Head of caudate nucleus (tissue), 42 donors: ENCODE measurements around the gene COL2A1.

Experiments used
- DNase-seq, 42 donors: peaks; one replicate each; pipeline versions ENCODE4 v3.0.0 to v3.0.0-alpha.2; 2020 to 2021; ENCODE audit warnings: mixed read lengths in 7 of 42
- intact Hi-C: fragments of 100-400 bp; cut with DNase I; formaldehyde crosslinking; loops from one replicate; pipeline ENCODE4 v1.15.0; 2022

Gene COL2A1

DNA sequence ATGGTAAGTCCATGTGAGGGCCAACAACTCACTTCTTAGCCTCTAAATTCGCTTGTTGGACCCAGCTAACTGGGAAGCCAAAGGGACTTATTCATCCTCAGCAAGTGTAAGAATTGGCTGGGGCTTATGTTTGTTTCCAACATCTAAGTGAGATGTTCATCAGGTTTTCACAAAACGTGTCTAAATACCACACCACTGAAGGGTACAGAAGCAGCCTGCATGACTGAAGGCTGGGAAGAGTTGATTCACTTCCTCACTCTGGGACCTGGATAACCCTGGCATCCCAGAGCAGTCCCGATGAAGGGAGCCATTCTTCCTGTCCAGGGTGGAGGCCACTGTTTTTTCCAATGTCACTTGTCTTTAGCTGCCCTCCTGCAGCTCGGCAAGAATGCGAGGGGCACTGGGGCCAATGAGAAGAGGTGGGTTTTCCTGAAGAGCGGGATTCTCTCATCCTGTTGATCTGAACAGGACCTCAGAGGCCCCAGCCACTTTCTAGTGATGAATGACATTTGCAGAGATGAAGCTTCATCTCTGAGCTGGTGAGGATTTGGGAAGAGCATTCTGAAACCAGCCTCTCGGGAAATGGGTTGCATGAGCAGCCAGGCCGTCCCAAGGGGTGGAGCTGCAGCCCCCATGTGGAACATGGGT, 12.2 kb upstream of the COL2A1 start:
- intact Hi-C loops: no loop called here
- no peak for DNase-seq

DNA sequence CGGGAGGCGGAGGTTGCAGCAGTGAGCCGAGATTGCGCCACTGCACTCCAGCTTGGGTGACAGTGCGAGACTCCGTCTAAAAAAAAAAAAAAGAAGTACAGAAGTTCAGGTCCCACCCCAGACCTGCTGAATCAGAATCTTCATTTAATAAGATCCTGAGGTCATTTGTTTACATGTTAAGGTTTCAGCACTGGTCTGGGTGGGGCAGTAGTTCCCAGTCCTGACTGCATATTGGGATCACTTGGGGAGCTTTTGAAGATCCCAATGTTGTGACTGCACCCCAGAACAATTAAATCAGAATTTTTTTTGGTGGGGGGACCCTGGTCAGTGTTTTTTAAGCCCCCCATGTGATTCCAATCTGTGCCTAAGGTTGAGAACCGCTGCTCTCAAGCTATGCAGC, 11.7 kb upstream of the COL2A1 start:
- intact Hi-C loops: no loop called here
- DNase-seq: no peak

DNA sequence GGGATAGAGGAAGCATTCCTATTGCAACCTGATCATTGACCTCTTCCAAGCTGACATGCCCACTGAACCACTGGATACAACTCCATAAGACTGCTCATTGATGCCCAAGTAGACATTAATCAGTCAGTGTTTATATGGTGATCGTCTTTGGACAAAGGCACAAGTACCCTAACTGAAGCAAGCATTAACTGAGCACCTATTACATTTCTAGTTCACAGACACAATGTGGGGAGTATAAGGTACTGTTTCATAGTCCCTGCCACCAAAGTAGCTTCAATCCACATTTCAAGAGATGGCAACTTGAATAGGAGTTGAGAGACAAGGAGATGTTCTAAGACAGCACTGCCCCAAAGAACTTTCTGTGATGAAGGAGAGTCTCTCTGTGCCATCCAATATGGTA, 10.9 kb upstream of the COL2A1 start:
- intact Hi-C loops: no loop called here
- DNase-seq: no peak

DNA sequence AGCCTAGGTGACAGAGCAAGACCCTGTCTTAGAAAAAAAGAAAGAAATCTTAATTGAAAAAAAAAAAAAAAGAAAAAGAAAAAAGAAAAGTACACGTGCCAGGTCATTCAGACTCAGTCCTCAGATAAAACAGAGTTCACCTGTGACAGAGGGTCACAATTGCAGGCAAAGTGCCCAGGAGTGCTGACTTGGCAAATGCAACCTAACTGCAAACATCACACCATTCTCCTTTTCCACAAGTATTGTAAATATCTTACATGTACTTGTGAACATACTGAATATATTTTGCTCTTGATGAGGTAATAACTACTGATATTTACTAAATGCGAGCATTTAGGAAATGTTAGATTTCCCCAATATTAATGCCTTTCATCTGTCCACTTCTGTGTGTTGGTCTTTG, 9.0 kb upstream of the COL2A1 start:
- intact Hi-C loops: no loop called here
- DNase-seq: no peak

DNA sequence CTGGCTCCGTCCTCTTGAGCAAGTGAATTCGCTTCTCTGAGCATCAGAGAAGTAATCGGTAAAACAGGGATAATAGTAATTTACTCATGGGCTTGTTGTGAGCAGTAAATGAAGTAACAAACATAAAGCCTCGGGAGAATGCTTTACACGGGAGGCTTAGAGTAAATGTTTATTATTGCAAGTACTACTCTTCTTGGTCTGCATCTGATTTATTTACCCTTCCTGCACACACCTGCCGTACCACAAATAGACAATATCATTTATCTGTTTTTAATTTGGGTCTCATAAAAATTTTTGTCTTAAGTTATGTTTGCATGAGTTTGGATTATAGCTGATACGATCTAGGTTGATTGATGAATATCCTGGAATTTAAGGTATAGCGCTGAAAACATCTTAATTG, 7.8 kb upstream of the COL2A1 start:
- intact Hi-C loops: no loop called here
- no peak for DNase-seq

DNA sequence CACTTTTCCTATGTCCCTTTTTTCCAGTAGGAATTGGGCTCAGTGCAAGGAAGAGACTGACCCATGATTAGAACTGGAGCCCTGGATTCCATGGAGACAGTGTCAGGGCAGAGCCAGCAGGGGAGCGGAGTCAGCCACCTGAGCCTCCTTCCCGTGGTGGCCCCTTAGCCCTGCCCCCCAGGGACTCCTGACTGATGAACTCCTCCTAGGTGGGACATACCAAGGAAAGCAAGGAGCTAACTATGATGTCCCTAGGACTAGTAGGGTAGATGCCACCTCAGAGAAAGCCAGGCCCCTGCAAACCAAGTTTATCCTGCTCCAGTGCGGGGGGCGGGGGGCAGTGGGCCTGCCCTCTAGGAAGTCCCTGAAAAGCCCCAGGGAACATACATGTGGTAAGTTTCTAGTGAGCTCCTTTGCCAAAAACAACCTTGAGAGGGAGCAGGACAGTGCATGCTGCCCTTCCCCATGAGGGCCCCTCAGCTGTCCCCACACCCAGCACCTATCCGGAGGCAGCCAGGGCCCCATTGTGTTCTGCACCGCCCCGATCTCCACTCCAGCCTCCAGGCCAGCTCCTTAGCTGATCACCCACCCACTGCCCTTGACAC, 6.2 kb upstream of the COL2A1 start:
- DNase-seq: no peak
- intact Hi-C loops: no loop called here

DNA sequence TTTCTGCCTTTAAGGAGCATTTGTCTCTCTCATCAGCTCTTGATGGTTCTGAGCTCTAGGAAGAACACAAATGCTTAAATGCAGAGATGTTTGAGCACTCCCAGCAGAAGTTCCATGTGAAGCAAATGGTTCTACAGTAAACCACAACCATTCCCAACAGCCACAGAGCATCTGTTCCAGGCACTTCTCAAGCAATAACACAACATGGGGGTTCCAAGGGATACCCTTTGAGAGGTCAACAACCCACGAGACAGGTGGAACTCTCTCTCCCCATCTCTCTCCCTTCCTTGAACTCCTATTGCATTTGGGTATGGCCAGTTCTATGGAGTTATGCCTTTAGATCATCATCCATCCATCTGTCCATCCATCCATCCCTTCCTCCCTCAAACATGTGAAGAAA, 5.2 kb upstream of the COL2A1 start:
- intact Hi-C loops: no loop called here
- no peak for DNase-seq

DNA sequence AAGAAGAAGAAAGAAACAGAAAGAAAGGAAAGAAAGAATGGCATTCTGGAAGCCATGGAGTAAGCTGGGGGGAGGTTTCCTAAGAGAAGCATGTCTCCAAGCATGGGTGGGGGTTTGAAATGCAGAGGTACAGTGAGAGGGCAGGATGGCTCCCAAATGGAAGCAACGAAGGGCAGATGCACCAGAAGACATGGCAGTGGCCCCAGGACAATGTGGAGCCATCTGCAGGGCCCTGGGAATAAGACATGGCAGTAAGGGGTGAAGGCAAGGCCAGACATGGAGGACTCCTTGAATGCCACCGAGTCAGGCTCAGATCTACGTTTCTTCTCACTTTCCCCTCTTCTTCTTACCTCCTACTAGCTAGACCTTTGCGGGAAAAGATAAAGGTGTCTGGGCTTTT, 4.7 kb upstream of the COL2A1 start:
- intact Hi-C loops: no loop called here
- no peak for DNase-seq

DNA sequence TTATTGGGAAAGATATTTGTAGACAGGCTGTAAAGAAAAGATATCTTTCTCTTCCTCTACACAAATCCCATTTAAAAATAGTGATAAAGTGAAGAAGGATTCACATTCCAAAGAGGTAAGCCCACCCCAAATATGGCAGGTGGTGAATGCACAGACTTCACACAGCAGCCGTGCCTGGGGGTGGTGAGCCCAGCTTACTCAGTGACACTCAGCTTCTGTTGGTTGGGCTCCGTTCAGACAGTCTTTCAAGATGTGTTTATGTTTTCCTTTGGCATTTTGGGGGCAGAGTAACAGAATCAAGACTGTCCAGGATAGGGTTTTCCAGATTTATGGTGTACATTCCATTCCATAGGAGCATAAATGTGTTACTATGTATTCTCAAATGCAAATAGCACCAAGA, 4.1 kb upstream of the COL2A1 start:
- intact Hi-C loops: no loop called here
- no peak for DNase-seq

DNA sequence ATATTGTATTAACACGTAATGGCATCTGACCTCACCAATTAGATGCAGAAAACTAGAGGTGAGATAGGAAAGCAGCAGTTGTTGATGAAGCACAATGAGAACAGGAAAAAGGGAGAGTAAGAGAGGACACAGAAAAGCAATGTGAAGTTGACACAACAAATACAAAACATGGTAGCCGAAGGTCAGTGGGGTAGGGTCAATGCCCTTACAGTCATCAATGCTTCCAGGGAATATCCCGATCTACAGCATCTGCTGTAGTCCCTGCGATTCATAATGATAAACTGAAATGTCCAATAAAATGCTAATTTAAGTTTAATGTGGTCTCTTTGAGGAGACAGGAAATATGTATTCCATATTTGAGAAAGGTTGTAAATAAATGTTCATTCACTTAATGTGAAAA, 2.9 kb upstream of the COL2A1 start:
- DNase-seq: no peak
- intact Hi-C loops: no loop called here

DNA sequence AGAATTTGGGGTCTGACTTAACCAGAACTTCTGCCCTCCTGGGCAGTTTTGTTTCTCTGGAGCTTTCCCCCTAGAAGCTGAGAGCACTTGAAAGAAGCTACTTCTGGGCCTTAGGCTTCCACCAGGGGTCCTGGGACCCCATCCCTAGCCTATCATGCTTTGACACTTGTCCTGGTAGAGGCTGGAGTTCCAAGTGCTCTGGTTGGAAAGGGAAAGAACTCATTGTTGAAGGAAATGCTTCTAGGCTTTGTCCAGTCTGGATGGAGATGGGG, 1.4 kb upstream of the COL2A1 start:
- intact Hi-C loops: no loop called here
- DNase-seq: no peak

DNA sequence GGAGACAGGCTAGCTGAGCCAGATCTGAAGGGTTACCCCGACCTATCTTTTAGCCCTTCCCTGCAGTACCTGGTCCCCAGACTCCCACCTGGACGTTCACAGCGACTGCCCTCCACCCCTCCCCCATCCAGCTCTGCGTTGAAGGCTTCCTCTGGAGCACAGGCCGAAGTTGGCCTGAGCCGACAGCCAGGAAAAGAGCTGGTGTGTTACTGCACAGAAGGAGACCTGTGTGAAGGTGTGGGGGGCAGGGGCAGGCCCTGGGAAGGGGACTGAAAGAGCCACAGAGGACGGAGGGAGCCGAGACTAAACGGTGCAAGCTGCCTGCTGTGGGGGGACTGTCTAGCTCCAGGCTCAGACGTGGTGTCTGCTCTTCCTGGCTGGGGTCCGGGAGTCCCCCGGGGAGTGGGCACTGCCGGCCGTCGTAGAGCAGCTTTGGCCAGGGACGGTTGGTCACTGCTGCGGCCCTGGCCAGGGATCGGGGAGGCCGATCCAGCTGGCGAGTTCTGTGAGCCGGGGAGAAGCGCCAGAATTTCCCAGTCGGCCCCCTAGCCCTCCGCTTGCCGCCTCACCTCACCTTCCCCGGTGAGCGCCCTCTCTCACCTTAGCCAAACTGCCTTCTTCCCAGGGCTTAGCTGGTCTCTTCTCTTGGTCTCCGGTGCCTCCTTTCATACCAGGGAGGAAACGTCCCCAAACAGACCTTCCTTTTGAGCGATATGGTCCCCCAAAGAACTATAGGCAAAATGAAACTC, 899 bp upstream of the COL2A1 start:
- intact Hi-C loops: no loop called here
- no peak for DNase-seq

DNA sequence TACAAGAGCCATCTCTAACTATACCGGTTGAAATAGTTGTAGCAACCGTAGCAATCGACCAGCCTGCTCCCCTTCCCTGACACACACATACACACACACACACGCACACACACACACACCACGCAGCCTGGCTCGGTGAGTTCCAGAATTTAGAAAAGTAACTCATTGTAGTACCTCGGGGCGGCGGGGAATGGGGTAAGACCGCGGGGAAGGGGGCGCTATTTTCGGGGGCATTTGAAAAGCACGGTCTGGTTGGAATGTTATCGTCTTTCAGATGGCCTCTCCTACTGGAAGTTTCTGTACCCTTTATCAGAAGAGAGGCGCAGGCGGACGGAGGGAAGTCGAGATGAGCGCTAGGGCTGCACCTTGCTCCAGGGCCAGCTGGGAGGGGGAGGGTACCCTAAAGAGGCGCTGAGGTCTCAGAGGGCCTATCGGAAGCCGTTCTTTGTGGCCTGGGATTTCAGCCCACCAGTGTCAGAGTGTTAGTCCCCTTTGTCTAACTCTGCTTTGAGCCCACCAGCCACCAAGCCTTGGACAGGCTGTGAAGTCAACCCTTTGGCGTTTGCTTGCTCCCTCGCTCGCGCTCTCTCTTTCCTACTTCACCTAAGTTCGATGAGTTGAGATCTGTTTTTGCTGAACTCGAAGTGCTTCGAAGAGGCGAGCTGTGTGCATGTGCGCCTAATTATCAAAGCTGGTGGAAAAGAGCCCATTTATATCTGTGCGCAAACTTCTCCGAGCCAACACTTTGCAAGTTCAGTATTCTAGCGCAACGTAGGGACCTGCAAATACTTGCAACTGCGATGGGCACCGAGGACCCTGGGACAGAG, 837 bp downstream of the COL2A1 start:
- DNase-seq: peak in 1 of 42 donors; percentile 20
- intact Hi-C loops: no loop called here

DNA sequence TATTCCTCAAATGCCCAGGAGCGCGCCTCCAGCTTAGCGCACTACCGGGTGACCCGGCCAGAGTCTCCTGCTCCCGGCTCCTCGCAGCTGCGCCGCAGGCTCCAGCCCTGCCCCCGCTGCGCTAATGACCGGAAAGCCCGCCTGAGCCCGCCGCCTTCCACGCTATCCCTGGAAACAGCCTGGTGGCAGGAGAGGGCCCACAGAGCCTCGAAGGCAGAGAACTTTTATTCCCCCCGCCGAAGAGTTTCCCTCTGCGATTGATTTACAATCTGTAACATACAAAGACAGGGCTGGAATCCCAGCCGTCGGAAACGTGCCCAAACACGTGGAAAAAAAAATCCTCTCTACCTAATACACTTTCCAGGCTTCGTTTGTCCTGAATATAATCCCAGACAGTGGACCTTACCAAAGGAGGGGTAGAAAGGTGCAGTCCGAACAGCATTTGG, 1.5 kb downstream of the COL2A1 start:
- peak in 1 of 42 donors; percentile 32 for DNase-seq
- intact Hi-C loops: no loop called here

DNA sequence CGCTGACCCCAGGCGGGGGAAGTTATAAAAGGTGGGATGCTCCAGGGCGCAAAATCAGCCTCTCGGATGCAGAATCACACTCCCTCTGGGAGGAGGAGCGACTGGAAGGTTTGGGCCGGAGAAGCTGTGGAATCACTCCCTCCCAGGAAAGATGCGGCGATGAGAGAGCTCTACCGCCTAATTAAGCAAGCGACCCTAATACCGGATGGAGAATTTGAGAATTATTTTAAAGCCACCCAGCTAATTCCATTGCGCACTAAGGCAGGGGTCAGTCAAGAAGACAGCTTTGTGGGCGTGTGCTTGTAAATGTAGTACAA, 1.9 kb downstream of the COL2A1 start:
- intact Hi-C loops: no loop called here
- DNase-seq: peak in 1 of 42 donors; percentile 23

DNA sequence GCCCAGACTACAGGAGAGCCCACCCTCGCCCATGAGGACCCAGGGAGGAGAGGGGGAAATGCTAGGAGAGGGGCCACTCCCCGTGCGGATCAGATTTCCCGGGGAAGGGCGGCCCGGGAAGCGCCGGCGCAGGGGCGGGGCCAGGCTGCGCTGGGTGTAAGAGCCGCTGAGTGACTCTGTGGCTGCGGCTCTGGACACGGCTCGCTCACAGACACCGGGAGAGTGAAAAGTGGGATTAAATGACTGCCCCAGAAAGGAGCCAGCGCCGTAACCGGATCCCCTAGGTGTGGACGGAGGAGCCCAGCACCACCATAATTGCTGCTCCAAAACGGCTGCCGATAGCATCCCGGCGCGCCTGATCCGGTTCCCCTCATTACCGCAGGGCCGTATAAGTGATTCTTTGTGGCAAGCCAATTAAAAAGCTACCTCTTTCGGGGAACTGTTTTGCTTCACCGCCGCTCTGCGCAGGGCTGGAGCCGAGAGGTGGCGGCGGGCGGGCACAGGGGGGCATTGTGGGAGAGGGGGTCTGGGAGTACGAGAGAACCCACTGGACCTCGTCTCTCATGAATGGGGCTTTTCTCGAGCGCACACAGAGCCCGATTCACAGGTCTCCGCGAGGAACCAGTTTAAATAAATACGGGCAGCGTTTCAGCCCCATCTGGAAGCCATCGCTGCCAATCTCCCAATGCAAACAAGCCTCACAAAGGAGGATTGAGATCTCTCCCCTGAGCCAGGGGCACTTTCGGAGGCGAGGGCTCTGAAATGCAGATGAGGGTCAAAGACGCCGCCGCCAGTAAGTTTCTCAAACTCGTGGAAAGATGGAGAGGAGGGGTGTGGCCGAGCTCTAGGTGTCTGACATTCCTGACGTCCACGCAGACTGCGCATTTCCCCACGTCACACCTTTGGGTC, 2.5 kb downstream of the COL2A1 start:
- intact Hi-C loops: no loop called here

DNA sequence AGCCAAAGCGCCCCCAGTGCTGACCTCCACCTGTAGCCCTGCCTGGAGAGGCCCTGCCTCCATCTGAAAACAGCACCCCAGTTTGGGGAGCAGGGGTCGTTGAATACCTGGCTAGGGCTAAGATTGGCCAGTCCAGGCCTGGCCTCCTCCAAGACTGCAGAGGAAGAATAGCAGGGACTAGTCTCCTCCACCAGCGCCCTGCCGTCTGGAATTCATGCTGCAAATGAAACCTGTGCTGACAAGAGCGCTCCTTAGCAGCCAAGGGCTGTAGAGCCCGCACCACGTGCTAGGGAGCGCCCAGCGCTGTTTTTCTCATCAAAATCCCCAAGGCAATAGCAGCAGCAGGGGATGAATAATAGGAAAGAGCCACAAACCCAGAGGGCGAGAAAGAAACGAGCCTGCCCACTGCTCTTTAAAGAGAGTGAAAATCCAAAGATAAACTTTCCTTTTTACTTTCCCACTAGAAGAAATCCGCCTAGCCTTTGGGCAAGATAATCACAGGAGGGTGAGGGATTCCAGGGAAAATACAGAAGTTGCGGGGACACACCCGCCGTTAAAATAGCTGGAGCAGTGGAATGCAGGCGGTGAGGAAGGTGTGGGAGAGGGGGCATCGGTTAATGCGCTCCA, 3.3 kb downstream of the COL2A1 start:
- intact Hi-C loops: no loop called here
- DNase-seq: peak in 2 of 42 donors; percentile 12 to 16

More for the DNA sequence above, 2.5 kb downstream of the COL2A1 start:
- DNase-seq: peak in 14 of 42 donors; percentile 11 to 52 (median 31)

DNA sequence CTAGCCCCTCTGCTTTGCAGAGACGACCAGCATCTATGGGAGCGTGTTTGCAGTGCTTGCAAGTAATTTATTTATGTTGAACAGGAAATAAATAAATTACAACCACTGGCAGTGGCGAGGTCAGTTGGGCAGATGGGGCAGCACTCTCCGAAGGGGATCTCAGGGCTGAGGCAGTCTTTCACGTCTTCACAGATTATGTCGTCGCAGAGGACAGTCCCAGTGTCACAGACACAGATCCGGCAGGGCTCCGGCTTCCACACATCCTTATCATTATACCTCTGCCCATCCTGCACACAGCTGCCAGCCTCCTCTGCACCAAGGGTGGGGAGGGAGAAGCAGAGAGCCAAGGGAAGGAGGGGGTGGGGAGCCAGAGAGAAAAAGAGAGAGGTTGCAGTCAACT, 4.5 kb downstream of the COL2A1 start:
- peak in 1 of 42 donors; percentile 27 for DNase-seq
- intact Hi-C loops: no loop called here

DNA sequence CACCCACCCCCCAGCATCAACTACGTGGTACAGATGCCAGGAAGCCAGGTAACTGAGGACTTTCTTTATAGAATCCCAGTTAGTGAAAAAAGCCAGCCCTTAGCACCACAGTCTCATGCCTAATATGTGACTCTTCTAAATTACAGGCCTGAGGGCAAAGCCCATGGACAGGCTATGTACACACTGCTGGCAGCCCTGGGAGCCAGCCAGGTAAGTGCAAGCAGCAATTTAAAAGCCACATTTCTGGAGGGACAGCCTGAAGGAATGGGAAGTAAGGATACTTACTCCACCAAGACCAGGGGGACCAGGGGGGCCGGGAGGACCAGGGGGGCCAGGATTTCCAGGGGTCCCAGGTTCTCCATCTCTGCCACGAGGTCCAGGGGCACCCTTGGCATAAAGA, 7.0 kb downstream of the COL2A1 start:
- peak in 2 of 42 donors; percentile 6 to 11 for DNase-seq
- intact Hi-C loops: no loop called here
